HG03571 (cell line): ENCODE results near the gene CD8B.

Source experiments
- ATAC-seq: cut with Tn5 transposase; IDR thresholded peaks from one replicate; pipeline ENCODE4 v1.9.1; 2021; ENCODE audit not compliant: unreplicated experiment

The CD8B gene

DNA sequence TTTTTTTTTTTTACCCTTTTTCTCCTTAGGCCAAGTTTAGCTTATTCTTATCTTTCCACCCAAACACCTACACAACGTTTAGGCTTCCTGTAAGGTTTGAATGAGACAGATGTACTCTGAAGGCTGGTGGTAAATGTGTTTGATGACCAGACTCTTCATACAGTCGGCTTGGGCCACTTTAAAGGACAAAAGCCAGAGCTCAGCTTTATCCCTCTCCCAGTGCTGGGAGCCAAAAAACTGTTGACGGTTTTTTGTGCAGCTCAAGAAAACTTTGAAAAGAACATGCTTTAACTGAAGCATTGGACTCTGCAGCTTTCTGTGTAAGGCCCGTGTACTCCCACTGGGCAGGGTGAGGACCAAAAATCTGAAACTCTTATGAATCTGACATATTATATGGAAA, 86.3 kb downstream of the CD8B start:
- no peak for ATAC-seq

DNA sequence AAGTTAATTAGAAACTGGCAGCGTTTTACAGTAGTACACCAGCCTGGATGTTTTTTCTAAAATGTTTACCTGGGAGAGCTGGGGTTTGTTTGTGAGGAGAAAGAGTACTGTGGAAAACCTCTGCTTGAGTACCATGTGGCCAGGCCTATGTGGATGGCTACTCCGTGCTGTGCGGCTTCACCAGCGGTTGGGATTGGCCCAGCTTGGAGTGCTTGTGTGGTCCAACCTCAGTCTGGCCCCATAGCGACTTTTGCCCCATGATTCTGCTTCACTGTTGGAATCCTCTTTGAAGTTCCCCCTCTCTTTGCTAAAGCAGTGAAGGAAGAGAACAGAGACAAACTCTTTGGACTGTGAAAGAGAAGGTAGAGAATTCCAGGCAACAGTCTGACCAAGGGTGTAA, 86.8 kb downstream of the CD8B start:
- no peak for ATAC-seq

- no peak for ATAC-seq
These were observed 89.1 kb downstream of the CD8B start for GRCh38 chr2:86772611-86773010.

DNA sequence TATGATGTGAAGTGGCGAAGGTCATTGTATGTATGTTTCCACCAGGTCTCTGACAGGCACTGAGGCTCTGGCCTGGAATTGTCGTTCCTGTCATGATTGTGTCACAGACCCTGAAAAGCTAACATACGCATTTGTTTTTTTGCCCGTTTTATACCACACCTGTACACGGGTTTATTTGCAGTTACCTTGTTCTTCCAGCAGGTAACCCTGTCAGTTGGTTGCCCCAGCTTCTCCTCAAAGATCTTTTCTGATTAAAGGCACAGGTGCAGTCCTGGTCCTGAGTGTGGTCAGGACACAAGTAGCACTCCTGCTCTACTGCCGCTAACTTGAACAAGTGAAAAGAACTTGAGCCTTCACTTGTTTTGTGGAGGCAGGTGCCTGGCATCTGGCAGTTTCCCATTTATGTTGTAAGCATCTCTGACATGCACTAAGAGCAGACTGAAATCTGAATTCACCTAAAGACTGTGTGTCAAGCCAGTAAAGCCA, 90.8 kb downstream of the CD8B start:
- no peak for ATAC-seq

DNA sequence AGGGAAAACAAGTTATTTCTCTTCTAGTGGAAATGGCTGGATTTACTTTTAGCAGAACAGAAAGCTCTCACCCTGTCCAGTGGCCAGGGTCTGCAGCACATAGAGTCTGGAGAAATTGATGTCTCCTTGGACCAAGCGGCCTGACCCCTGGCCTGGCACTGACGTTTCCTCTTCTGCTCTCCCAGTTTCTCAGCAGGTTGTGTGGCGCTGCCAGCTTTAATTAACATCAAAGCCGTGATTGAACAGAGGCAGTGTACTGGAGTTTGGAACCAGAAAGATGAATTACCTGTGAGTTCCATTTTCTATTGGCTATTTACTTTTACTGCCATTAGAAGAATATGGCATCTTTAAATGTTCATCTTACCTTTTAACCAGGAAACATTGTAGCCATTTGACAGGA, 91.8 kb downstream of the CD8B start:
- ATAC-seq = no peak

DNA sequence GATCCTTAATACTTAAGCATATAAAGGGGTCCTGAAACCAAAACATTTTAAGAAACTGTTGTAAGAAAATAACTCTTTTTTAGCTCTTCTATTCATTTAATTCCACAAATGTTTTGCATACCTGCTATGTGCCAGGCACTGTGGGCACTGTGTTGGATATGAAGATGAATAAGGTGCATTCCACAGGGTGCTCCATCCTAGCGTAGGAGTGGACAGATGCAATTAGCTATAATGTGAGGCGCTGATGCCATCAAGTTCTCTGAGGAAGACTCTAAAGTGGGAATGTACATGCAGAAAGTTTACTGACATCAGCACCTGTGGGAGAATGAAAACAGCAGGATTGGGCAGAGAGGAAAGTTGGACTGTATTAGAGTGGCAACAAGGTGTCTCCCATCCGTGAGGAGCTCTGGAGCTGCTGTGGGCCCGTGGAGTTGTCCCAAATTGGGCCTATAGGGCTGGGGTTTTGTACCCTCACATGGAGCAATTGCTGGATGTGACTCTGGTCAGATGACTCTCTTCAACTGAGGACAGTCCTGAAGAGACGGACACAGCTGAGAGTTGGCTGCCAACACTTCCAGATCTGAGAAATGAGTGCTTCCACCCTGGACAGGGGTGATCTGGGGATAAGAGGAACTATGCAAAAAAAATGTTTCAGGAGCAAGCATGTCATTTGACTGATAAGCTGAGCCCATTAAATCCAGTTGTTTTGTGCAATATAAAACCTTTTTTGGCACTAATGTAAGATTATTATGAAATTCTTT, 93.3 kb downstream of the CD8B start:
- ATAC-seq = no peak
